ENCODE results near the gene MTHFR.

- TF ChIP-seq ZNF202 (tag by site-specific recombination; IDR thresholded peaks at IDR 0.05; ENCODE audit: borderline replicate concordance) (no peak), CTCF (tag by site-specific recombination; IDR thresholded peaks at IDR 0.05) (no peak), ZSCAN30 (tag by site-specific recombination; IDR thresholded peaks at IDR 0.05) (no peak), ZNF274 (IDR thresholded peaks at IDR 0.05; ENCODE audit: low read length) (no peak), ZNF274 (tag by site-specific recombination; IDR thresholded peaks at IDR 0.05; ENCODE audit: borderline replicate concordance) (no peak), ZNF121 (tag by site-specific recombination; IDR thresholded peaks at IDR 0.05) (no peak), SP2 (tag by site-specific recombination; IDR thresholded peaks at IDR 0.05) (no peak), ZNF600 (tag by site-specific recombination; IDR thresholded peaks at IDR 0.05) (no peak), ZNF555 (tag by site-specific recombination; conservative IDR thresholded peaks at IDR 0.05) (no peak)
- TF ChIP-seq, protein P1, sequence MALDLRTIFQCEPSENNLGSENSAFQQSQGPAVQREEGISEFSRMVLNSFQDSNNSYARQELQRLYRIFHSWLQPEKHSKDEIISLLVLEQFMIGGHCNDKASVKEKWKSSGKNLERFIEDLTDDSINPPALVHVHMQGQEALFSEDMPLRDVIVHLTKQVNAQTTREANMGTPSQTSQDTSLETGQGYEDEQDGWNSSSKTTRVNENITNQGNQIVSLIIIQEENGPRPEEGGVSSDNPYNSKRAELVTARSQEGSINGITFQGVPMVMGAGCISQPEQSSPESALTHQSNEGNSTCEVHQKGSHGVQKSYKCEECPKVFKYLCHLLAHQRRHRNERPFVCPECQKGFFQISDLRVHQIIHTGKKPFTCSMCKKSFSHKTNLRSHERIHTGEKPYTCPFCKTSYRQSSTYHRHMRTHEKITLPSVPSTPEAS (tag by site-specific recombination; IDR thresholded peaks at IDR 0.05), result no peak
These were observed 63.7 kb downstream of the MTHFR start for GRCh38 chr1:11741919-11742558.

Measured in HEK293 (cell line).